IPS-NIHi7 (cell line): ENCODE results near the gene LRP2.
"Not testable (repeated sequence)": the region's sequence is repeated elsewhere in the genome, so short reads cannot be mapped to it uniquely, and the experiment has no call there.

Experiments used
- DNase-seq: peaks from one replicate; pipeline ENCODE4 v3.0.0; 2012; ENCODE audit warnings: mixed read lengths; ENCODE audit errors: extremely low spot score

Gene LRP2

GRCh38 chr2:169178364-169178763 is 184.0 kb downstream of the LRP2 start:
- DNase-seq = no peak

- no peak for DNase-seq
Observed at GRCh38 chr2:169175112-169175511, 187.2 kb downstream of the LRP2 start.

- no peak for DNase-seq
Observed at GRCh38 chr2:169173876-169174275, 188.5 kb downstream of the LRP2 start.

GRCh38 chr2:169172914-169173313 is 189.4 kb downstream of the LRP2 start:
- no peak for DNase-seq

- no peak for DNase-seq
Observed at GRCh38 chr2:169172151-169172735, 190.1 kb downstream of the LRP2 start.

GRCh38 chr2:169165791-169166190 is 196.5 kb downstream of the LRP2 start:
- no peak for DNase-seq

GRCh38 chr2:169164311-169164710 is 198.0 kb downstream of the LRP2 start:
- DNase-seq = no peak

GRCh38 chr2:169162613-169163012 is 199.7 kb downstream of the LRP2 start:
- DNase-seq = no peak

- no peak for DNase-seq
Observed at GRCh38 chr2:169160926-169161481, 201.3 kb downstream of the LRP2 start.

GRCh38 chr2:169159686-169160085 is 202.6 kb downstream of the LRP2 start:
- no peak for DNase-seq

GRCh38 chr2:169158874-169159273 is 203.5 kb downstream of the LRP2 start:
- no peak for DNase-seq

- no peak for DNase-seq
Observed at GRCh38 chr2:169146220-169146619, 216.1 kb downstream of the LRP2 start.

GRCh38 chr2:169143998-169144397 is 218.3 kb downstream of the LRP2 start:
- DNase-seq = no peak

- peak; percentile 78 for DNase-seq
Observed at GRCh38 chr2:169141713-169142352, 220.5 kb downstream of the LRP2 start.

GRCh38 chr2:169139993-169140767 is 222.2 kb downstream of the LRP2 start:
- no peak for DNase-seq

GRCh38 chr2:169139145-169139544 is 223.2 kb downstream of the LRP2 start:
- no peak for DNase-seq

GRCh38 chr2:169137924-169138323 is 224.4 kb downstream of the LRP2 start:
- no peak for DNase-seq

- DNase-seq = no peak
Observed at GRCh38 chr2:169136885-169137534, 225.3 kb downstream of the LRP2 start.

GRCh38 chr2:169136428-169136827 is 225.9 kb downstream of the LRP2 start:
- DNase-seq = not testable (repeated sequence)

- DNase-seq = not testable (repeated sequence)
Observed at GRCh38 chr2:169134272-169134671, 228.1 kb downstream of the LRP2 start.

- peak; percentile 58 for DNase-seq
Observed at GRCh38 chr2:169131587-169132512, 230.5 kb downstream of the LRP2 start.
